Activated CD4-positive, CD25-positive, alpha-beta regulatory T cell (primary cell): ENCODE data around the gene PLAAT3.
"Not testable (repeated sequence)": the region's sequence is repeated elsewhere in the genome, so short reads cannot be mapped to it uniquely, and the experiment has no call there.

Experiments used
- DNase-seq, 4 experiments: peaks; one replicate each; lab custom pipeline; 2025; lab: John Stamatoyannopoulos, UW

The PLAAT3 gene

GRCh38 chr11:63567044-63567840, 47.0 kb downstream of the PLAAT3 start:
- DNase-seq: peak in 3 of 4 experiments; percentile 21 to 46 (median 25)

GRCh38 chr11:63564784-63565350, 49.4 kb downstream of the PLAAT3 start:
- no peak for DNase-seq

DNA sequence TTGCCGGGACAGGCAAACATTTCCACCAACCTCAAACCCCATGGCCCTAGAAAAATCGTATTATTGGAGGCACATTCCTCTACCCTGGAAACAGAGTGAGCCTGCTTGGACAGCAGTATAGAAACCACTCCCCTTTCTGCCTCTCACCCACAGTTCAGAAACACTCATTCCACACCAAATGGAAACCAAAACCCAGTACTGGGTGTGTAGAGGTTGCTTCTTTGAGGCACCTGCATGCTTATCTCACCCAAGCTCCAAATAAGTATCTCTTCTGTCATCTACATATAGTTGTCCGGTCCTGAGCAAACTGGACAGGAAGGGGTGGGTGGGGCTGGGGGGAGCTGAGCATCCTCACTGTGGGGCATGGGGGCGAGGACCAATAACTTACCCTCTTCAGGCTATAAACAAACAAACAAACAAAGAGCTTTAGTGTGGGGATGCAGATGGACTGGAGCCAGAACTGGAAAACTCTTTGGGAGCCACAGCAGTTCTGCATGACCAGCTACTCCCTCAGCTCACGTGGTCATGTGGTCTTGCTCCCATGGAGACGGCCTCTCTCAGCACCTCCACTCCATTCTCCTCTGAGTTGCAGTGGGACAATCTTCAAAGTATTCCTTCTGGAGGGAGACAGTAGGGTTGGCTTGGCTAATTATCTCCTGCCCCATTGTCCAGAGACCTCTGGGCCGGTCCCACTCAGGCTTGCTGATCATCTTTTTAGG, 50.0 kb downstream of the PLAAT3 start:
- no peak for DNase-seq

- no peak for DNase-seq
Observed at GRCh38 chr11:63563201-63564055, 50.8 kb downstream of the PLAAT3 start, which contains the start of gene PLAAT2. TSS of gene PLAAT2 (minus strand) at chr11:63563379. CDS start at chr11:63563324, 55 bp downstream.

- no peak for DNase-seq
Observed at GRCh38 chr11:63560506-63561180, 53.6 kb downstream of the PLAAT3 start.

GRCh38 chr11:63558459-63559157, 55.6 kb downstream of the PLAAT3 start:
- no peak for DNase-seq

GRCh38 chr11:63557570-63557969, 56.7 kb downstream of the PLAAT3 start:
- no peak for DNase-seq

DNA sequence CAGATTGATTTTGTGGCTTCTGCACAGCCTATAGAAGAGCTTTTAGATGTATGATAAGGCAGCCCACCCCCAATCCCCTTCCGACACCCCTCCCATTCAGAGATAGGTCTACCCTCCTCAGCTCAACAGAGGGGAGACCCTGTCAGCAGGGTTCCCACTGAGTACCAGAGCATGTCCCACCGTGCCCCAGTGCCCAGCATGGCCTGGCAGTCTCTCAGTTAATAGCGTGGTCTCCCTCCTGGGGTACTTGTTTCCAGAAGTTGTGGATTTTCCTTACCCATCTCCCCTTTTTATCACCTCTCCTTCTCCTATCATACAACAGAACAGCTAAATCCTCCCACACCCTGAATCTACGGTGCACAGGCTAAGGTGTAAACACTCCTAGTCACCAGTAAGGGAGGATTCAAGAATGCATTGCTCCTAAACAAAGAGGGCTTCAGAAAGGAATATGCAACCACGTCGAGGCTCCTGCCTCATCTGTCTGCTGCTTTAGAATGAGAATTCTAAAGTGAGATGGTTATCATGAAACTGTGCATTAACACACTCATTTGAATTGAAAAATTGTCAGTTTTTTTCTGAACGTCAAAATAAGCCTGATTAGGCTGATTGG, 57.7 kb downstream of the PLAAT3 start:
- no peak for DNase-seq

GRCh38 chr11:63554877-63555223, 59.4 kb downstream of the PLAAT3 start:
- no peak for DNase-seq

GRCh38 chr11:63553759-63554158, 60.5 kb downstream of the PLAAT3 start:
- DNase-seq: peak in 1 of 4 experiments; percentile 33

GRCh38 chr11:63552921-63553320, 61.3 kb downstream of the PLAAT3 start:
- DNase-seq: no peak

- DNase-seq: no peak
Observed at GRCh38 chr11:63551889-63552266, 62.4 kb downstream of the PLAAT3 start.

GRCh38 chr11:63551091-63551888, 62.9 kb downstream of the PLAAT3 start:
- DNase-seq: no peak

GRCh38 chr11:63550156-63550700, 64.0 kb downstream of the PLAAT3 start:
- not testable (repeated sequence) for DNase-seq

GRCh38 chr11:63549411-63549810, 64.8 kb downstream of the PLAAT3 start:
- no peak for DNase-seq

GRCh38 chr11:63548178-63548577, 66.1 kb downstream of the PLAAT3 start:
- DNase-seq: no peak

DNA sequence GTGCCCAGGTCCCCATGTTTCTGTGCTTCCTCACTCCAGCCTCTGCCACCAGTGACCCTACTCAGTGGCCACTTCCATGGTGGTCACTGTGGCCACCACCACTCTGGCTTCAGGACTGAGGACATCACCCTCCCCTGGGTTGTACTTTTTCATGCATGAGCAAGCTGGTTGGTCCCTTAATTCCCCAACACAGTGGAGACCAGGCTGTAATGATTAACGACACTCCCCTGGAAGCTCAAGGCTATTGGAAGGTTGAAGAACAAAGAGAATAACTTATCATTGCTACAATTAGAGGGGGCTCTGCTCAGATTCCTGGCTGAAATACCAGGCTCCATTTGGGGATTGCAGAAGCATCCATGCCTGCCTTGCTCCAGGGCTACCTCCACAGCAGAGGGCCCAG, 67.2 kb downstream of the PLAAT3 start:
- DNase-seq: no peak

DNA sequence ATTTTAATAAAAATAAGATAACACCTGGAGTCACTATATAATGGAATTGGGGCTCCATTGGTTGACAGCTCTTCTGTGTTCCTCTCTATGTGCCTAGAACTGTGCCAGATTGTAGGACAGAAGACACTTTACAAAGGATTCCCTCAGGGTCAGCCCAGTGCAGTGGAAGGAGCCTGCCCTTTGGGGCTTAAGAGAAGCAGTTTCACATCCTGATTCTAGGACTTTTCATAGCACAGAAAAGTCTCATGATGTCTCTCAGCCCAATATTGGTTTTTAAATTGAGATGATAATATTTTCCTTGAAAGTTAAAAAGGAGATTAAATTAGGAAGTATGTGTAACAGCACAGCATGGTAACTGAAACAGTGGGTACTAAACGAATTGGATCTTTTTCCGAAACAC, 70.5 kb downstream of the PLAAT3 start:
- no peak for DNase-seq

DNA sequence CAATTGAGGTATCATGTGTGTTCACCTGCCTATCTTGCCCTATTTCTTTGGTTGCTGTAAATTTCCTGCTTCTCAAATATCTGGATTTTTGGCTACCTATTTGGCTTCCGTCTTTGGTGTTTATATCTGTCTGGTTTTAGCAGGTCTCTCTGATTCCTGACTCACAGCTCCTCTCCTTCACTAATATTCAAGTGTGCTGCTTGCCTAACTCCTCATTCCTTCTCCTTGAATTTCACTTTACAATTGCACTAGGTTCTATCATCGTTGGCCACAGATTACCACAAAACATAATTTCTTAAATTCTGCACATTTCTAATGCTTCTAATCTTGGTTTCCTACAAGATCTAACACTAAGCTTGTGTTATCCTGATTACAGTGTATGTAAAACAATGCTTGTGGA, 71.7 kb downstream of the PLAAT3 start:
- DNase-seq: not testable (repeated sequence)
